Measurements from ENCODE around the gene TUBGCP3.

TUBGCP3 gene

DNA sequence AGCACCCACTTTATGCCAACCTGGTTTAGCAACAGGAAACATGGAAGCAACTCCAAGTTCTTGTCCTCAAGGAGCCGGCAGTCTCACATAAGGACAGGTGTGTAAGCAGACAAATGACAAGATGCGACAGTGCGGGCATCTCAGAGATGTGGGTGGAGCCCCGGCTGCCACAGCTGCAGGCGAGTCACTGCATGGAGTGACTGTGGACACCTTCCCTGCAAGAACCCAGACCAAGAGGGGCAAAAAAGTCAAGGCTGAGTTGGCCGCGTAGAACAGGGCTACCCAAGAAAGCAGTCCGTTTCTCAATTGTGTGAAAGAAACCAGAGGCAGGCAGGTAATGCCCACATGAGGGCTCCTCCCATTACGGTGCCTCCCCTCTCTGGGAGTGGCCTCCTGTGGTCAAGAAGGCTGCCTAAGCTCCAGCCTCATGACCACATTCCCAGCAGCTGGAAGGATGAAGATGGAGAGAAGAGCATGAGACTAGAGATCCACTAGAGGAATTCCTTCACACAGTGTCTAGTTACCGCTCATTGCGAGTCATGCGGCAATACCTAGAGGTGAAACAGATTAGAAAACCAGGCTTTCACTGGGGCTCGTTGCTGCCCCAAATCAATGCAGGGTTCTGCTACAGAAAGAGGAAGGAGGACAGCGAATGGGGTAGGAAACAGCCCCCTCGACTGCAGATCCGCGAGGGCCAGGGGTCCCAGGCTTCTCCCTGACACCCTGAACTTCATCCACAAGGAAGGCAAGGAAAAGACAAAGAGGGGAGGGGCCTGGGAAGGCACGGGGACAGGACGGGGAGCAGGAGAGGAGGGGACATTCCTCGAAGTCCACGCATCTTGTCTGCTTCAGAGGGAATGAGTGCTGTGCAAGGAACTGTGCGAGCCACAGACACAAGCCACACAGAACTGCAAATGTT, 131.6 kb downstream of the TUBGCP3 start:
- Histone ChIP-seq H3K9ac (no peak overlapping the region), H3K4me3 (IDR thresholded peaks at IDR 0.05; ENCODE audit: insufficient read depth, low read depth, low read length) (no peak overlapping the region), H3K79me2 (ENCODE audit: insufficient read depth, low read depth) (no peaks in the 10 kb centered on the region), H3K27me3 (ENCODE audit: insufficient read depth, low read depth) (no peaks in the 10 kb centered on the region), H2AFZ (ENCODE audit: low read depth) (no peak overlapping the region), H3K4me2 (no peak overlapping the region), H3K36me3 (ENCODE audit: insufficient read depth) (no peaks in the 10 kb centered on the region), H3K27ac (no peak overlapping the region), H4K20me1 (ENCODE audit: insufficient read depth) (no peaks in the 10 kb centered on the region), H3K4me1 (ENCODE audit: low read depth, poor library complexity, severe bottlenecking) (no peaks in the 10 kb centered on the region)
- TF ChIP-seq, protein P1, sequence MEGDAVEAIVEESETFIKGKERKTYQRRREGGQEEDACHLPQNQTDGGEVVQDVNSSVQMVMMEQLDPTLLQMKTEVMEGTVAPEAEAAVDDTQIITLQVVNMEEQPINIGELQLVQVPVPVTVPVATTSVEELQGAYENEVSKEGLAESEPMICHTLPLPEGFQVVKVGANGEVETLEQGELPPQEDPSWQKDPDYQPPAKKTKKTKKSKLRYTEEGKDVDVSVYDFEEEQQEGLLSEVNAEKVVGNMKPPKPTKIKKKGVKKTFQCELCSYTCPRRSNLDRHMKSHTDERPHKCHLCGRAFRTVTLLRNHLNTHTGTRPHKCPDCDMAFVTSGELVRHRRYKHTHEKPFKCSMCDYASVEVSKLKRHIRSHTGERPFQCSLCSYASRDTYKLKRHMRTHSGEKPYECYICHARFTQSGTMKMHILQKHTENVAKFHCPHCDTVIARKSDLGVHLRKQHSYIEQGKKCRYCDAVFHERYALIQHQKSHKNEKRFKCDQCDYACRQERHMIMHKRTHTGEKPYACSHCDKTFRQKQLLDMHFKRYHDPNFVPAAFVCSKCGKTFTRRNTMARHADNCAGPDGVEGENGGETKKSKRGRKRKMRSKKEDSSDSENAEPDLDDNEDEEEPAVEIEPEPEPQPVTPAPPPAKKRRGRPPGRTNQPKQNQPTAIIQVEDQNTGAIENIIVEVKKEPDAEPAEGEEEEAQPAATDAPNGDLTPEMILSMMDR (conservative IDR thresholded peaks at IDR 0.05; ENCODE audit: low read depth, low read length): no peak

DNA sequence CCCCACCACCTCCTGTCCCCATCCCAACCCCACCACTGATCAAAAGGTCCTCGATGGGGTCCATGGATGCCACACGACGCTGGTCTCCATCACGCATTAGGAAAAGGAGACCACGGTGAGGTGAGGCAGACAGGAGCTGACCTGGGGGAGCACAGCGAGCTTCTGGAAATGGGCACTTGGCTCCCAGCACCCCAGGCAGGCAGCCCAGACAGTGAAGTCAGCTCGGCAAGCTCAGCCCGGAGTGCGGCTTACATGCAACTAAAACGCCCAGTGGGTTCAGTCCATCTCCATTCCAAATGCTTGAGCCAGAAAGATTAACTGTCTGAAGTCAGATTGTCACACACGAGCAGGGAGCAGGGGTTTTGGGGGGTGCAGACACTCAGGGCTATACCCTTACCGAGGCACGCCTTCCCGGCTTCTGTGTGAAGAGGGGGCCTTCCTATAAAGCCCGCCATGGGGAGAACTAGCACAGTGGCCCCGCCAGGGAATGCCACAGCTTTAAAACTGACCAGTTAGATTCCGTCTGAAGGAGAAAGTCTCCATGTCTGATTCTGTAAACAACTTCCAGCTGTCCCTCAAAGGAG, 132.4 kb downstream of the TUBGCP3 start:
- no peak overlapping the region for H3K27ac ChIP-seq
- no peaks in the 10 kb centered on the region for H4K20me1 ChIP-seq (ENCODE audit: insufficient read depth)
- H3K79me2 ChIP-seq (ENCODE audit: insufficient read depth, low read depth): no peaks in the 10 kb centered on the region
- no peaks in the 10 kb centered on the region for H3K36me3 ChIP-seq (ENCODE audit: insufficient read depth)
- H3K27me3 ChIP-seq (ENCODE audit: insufficient read depth, low read depth): peaks cover 6% of the 10 kb centered on the region
- no peak overlapping the region for H3K9ac ChIP-seq
- H2AFZ ChIP-seq (ENCODE audit: low read depth): no peak overlapping the region
- no peak overlapping the region for H3K4me3 ChIP-seq (IDR thresholded peaks at IDR 0.05; ENCODE audit: insufficient read depth, low read depth, low read length)
- H3K4me2 ChIP-seq: no peak overlapping the region
- H3K4me1 ChIP-seq (ENCODE audit: low read depth, poor library complexity, severe bottlenecking): no peaks in the 10 kb centered on the region
- TF ChIP-seq, protein P1 (conservative IDR thresholded peaks at IDR 0.05; ENCODE audit: low read depth, low read length): no peak

DNA sequence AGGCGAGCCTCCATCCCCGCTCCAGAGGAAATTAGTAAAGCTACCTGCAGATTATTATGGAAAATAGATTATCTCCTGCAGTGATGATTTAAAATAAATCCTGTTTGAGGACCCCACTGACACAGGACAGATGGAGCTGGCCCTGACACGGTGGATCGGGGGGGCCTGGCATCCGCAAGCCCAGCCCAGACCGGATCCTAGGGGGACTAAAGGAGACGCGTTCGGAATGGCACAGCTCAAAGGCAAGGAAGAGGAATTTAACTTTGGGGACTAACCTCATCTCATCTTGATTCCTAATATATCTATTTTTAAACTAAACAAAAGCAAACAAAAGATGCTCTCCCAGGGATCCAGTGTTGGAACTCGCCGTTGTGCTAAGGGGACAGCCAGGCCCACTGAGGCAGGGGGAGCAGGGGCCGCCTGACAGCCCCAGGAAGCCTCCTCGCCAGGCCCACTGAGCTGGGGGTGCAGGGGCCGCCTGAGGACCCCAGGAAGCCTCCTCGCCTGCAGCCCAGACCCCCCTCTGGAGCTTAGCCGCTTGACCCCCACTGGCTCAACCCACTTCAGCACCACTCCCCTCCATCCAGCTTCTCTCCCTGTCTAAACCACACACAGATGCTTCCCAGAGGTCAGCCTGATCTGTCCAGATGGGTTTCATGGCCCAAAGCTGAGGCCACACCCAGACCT, 133.2 kb downstream of the TUBGCP3 start:
- Histone ChIP-seq H3K4me2 (no peak overlapping the region), H2AFZ (ENCODE audit: low read depth) (no peak overlapping the region), H3K79me2 (ENCODE audit: insufficient read depth, low read depth) (no peaks in the 10 kb centered on the region), H3K4me3 (IDR thresholded peaks at IDR 0.05; ENCODE audit: insufficient read depth, low read depth, low read length) (no peak overlapping the region), H3K36me3 (ENCODE audit: insufficient read depth) (no peaks in the 10 kb centered on the region), H3K9ac (no peak overlapping the region), H3K4me1 (ENCODE audit: low read depth, poor library complexity, severe bottlenecking) (no peaks in the 10 kb centered on the region), H4K20me1 (ENCODE audit: insufficient read depth) (no peaks in the 10 kb centered on the region), H3K27ac (no peak overlapping the region), H3K27me3 (ENCODE audit: insufficient read depth, low read depth) (peaks cover 8% of the 10 kb centered on the region)
- TF ChIP-seq, protein P1 (conservative IDR thresholded peaks at IDR 0.05; ENCODE audit: low read depth, low read length): no peak

DNA sequence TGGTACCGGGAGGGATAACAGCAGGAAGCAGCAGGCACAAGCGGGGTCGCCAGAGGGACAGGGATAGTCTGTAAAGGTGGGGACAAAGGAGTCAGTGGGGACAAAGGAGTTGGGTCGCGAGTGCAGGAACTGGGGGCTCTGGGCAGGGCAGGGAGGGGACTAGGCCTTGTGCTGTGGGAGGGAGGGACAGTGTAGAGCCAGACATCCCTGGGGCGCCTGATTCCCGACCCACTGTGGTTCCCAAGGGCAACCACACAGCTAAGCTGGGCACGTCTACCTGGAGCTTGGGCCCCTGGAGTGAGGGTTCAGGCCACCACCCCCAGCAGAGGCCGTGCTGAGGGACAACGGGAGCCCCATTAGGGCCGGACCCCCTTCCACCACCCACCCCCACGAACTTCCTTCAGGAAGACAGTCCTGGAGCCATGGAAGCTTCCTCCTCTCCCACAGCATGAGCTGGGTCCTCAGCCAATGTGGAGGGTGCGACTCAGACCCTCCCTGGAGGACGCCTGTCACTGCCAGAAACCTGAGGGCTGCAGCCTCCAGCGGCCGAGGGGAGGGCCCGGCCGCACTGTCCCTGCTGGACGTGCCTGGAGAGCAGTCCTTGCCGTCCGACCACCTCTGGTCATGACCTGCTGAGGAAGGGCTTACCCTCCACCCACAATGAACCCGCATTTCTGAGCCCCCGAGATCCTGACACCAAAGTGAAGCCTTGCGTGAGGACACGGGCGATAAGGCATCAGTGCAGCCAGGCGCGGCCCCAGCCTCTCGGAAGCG, 133.9 kb downstream of the TUBGCP3 start:
- Histone ChIP-seq H4K20me1 (ENCODE audit: insufficient read depth) (no peaks in the 10 kb centered on the region), H3K4me1 (ENCODE audit: low read depth, poor library complexity, severe bottlenecking) (no peaks in the 10 kb centered on the region), H3K4me2 (no peak overlapping the region), H2AFZ (ENCODE audit: low read depth) (no peak overlapping the region), H3K36me3 (ENCODE audit: insufficient read depth) (no peaks in the 10 kb centered on the region), H3K9ac (no peak overlapping the region), H3K27ac (no peak overlapping the region), H3K27me3 (ENCODE audit: insufficient read depth, low read depth) (peaks cover 8% of the 10 kb centered on the region), H3K79me2 (ENCODE audit: insufficient read depth, low read depth) (no peaks in the 10 kb centered on the region), H3K4me3 (IDR thresholded peaks at IDR 0.05; ENCODE audit: insufficient read depth, low read depth, low read length) (no peak overlapping the region)
- TF ChIP-seq, protein P1 (conservative IDR thresholded peaks at IDR 0.05; ENCODE audit: low read depth, low read length): no peak
